Measurements from ENCODE around the gene MTERF1.
"Not testable (repeated sequence)": the region's sequence is repeated elsewhere in the genome, so short reads cannot be mapped to it uniquely, and the experiment has no call there.

The MTERF1 gene

DNA sequence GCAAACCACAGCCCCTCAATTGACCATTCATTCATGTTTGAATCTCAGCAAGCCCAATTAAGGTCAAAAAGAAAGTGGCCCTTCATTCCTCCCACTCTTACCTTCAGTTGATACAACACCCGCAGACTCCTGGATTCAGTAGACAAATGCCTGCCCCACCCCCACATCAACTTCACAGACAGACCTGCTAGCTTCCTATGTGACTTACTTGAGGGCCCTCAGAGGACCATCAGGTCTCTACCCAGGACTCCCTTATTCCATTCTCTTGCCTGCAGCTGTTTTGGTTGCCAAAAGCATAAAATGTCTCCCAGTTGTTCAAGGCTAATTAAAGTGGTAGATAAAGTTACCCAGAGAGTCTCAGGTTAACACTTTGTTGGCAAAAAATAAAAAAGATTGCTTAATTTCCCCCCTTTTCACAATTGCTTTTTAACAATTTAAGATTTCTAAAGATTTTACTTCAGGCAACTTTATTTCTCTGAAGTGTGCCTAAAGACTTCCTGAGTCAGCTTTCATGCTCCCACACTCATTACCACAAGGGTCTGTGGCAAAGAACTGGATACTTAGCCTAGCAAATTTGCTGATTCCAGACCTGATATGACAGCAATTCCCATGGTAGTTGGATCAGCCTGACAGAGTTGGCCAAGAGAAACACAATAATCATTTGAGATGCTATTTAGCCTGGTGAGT is 3.3 kb upstream of the MTERF1 start:
- DNase-seq, result no peak

- DNase-seq, result no peak
These were observed 488 bp downstream of the MTERF1 start for GRCh38 chr7:91880016-91880412.

- DNase-seq, result no peak
These were observed 3.9 kb downstream of the MTERF1 start for GRCh38 chr7:91876391-91877133.

- DNase-seq, result peak in 1 of 2 donors; percentile 21
These were observed 4.7 kb downstream of the MTERF1 start for GRCh38 chr7:91875851-91876250.

- no peak for DNase-seq
These were observed 7.6 kb downstream of the MTERF1 start for GRCh38 chr7:91872928-91873327.

DNA sequence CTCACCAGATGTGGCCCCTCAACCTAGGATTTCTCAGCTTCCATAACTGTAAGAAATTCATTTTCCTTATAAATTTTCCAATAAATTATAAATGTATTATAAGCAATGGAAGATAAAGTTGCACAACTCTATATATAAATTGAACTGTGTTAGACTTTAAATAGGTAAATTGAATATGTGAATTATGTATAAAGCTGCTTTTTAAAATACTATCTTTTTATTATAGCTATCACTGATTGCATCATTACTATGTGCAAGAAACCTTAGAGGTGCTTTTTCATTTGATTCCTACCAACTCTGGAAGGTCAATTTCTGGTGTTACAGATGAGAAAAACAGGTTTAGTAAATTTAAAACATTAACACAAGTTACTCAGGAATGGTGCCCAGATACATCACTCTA is 8.4 kb downstream of the MTERF1 start:
- no peak for DNase-seq

- no peak for DNase-seq
These were observed 10.8 kb downstream of the MTERF1 start for GRCh38 chr7:91869661-91870060.

- DNase-seq, result no peak
These were observed 13.8 kb downstream of the MTERF1 start for GRCh38 chr7:91866599-91867148.

GRCh38 chr7:91865511-91865910 is 15.0 kb downstream of the MTERF1 start:
- no peak for DNase-seq

DNA sequence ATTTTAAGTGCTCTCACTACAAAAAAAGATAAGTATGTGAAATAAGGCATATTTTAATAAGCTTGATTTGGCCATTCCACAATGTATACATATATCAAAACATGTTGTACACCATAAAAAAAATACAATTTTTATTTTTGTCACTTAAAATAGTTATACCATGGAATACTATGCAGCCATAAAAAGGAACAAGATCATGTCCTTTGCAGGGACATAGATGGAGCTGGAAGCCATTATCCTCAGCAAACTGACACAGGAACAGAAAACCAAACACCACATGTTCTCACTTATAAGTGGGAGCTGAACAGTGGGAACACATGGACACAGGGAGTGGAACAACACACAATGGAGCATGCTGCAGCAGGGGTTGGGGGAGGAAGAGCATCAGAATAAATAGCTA is 15.9 kb downstream of the MTERF1 start:
- not testable (repeated sequence) for DNase-seq

DNA sequence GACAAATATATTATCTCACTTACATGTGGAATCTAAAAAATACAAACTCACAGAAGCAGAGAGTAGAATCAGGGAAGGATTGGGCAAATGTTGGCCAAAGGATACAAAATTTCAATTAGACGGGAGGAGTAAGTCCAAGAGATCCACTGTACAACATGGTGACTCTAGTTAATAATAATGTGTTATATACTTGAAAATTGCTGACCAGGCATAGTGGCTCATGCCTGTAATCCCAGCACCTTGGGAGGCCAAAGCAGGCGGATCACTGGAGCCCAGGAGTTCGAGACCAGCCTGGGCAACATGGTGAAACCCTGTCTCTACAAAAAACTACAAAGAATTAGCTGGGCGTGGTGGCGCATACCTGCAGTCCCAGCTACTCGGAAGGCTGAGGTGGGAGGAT is 16.4 kb downstream of the MTERF1 start:
- no peak for DNase-seq

DNA sequence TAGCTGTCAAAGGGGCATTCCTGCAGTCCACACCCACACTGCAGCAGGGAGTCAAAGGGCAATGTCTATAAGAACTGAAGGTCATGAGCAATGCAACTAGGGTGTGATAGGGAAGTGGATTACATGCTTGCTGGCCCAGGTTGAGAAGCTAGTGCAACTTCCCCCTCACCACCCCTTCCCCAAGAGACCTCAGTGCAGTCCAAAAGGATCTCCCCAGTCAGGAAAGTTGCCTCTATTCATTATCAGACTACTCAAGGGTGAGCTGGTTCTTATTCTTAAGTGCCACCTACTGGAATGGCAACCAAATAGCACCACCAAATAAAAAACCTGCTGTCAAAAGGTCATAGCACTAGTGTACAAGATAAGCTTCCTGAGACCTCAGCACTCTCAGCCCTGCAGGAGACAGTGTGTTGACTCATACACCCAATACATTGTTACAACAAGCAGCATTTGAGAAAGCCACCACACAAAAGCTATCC is 28.2 kb downstream of the MTERF1 start:
- peak; percentile 54 to 57 for DNase-seq

GRCh38 chr7:91850455-91850854 is 30.0 kb downstream of the MTERF1 start:
- DNase-seq, result no peak

GRCh38 chr7:91847876-91848588 is 32.5 kb downstream of the MTERF1 start:
- peak; percentile 70 to 75 for DNase-seq

DNA sequence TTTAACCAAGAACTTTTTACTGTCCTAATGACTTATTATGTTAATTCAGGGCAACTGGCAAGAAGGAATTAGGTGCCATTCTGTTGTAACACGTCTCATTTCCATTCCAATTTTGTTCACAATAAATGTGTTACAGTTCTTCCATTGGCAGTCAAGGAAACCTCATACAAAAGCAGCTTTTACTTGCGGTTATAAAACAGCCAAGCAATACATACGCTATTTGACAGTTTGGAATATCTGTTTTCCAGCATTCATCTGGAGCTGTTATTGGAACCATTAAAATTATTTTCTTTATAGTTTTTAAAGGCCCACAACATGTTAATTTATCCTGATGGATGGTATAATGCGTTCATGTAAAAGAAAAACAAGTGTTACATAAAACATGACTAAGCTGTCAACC is 33.3 kb downstream of the MTERF1 start:
- DNase-seq, result no peak

DNA sequence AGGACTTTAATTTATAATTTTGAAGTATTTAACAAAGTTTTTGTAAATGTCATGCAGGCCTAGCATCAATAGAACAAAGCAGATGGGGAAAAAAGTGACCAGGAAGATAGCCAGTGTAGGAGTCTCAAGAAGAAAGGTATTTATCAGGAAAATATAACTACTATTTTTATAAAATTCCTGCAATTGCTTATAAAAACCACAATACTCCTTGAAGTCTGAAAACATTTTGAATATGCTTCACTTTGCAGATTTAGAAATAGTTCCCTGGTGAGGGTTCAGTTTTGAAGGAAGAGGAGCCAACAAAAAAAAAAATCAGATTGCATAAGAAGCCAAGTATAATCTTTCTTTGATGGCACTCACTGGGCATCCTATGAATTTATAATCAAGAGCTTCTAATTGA is 34.1 kb downstream of the MTERF1 start:
- no peak for DNase-seq

DNA sequence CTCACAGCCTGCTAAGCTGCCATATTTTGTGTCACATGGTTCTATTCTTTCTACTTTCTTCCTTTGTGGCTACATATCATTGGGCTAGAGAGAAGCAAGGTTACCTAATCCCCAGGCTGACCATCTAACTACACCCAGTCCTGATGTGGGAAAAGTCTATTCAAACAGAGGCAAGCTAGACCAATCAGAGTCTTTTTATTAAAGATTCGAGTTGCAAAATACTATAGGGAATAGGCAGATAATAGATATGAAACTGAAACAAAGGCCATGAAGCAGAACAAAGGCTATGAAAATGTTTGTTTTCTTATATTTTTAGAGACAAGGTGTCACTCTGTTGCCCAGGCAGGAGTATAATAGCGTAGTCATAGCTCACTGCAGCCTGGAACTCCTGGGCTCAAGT is 36.7 kb downstream of the MTERF1 start:
- no peak for DNase-seq

DNA sequence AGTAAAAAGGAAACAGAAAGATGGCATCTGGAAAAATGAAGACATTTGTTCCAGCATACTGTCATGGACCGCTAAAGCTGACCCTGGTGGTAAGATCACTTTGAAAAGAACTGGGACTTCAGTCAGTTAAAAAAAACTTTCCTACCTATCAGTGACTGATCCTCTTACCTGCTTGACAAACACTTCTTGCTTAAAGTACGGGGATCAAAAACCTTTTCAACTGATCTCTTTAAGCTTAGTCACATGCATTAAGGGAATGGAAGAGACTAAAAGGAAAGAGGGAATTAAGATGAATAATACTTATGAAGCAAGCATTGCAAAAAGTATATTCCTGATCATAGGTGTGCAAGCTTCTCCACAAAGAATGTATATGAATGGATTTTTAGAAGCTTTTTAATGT is 42.1 kb downstream of the MTERF1 start:
- no peak for DNase-seq

GRCh38 chr7:91837397-91838070 is 43.0 kb downstream of the MTERF1 start:
- no peak for DNase-seq

DNA sequence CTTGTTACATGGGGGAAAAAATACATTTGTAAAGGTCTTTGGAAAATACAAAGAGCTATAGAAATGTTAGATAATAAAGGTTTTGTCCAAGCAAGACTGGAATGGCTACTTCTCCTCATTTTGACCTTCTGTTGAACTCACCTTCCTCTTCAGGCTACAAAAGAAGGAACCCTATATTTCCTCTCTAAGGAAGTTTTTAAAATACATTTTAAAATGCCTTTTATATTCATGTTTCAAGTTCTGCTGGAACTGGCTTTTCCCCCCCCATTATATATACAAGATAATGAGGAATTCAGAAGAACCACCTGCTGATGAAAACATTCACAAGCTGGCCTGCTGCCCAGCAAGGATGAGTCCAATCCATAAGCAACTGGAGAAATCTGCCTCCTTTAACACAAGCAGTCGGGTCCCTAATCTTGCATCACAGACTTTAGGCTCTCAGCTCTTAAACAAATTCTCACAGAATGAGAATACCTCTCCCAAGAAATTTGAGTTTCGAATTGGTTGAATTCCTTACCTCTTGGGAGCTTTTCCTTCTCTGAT is 44.6 kb downstream of the MTERF1 start:
- DNase-seq, result peak in 1 of 2 donors; percentile 6

- no peak for DNase-seq
These were observed 45.2 kb downstream of the MTERF1 start for GRCh38 chr7:91835091-91835825.
